RWPE1 (cell line): Measurements from ENCODE around the gene OSBPL7.
A peak's percentile ranks its signal among the peaks of the same experiment; 100 is the strongest.

Experiments
- CTCF ChIA-PET: fragments of 350-600 bp; sonication (Branson Sonifier 250); formaldehyde crosslinking; extraction: SDS; loops from one replicate; lab custom pipeline; 2021; lab: Yijun Ruan, JAX
- POLR2A ChIA-PET: fragments of 400-600 bp; formaldehyde crosslinking; extraction: SDS; loops from one replicate; lab custom pipeline; 2020; ENCODE audit warnings: antibody characterized with exemption; ENCODE audit not compliant: low non-redundant PET; lab: Yijun Ruan, JAX
- DNase-seq: peaks from one replicate; pipeline ENCODE4 v3.0.0; 2012; ENCODE audit warnings: low spot score
- H3K27ac ChIP-seq: fragments of 450-650 bp; 2 replicates; pipeline ENCODE4 v1.5.1; 2017
- CTCF ChIP-seq: fragments of 450-650 bp; conservative IDR thresholded peaks from 2 replicates; pipeline ENCODE4 v1.5.1; 2017; ENCODE audit warnings: low read depth, mild to moderate bottlenecking

The OSBPL7 gene

GRCh38 chr17:47815106-47815918 is 6.3 kb downstream of the OSBPL7 start:
- no peak for TF ChIP-seq CTCF
- CTCF ChIA-PET = interaction anchor here (0.6 kb wide), 1 partner anchor 39 kb away, joined by 3 read pairs; no protein-coding TSS in a partner anchor
- DNase-seq = no peak
- POLR2A ChIA-PET = no interaction called here
- no peak overlapping the region; the same call in 1 of the 2 replicates for H3K27ac ChIP-seq

GRCh38 chr17:47813512-47814031 is 8.0 kb downstream of the OSBPL7 start:
- ChIA-PET CTCF (no interaction called here), POLR2A (no interaction called here)
- TF ChIP-seq CTCF = no peak
- no peak for DNase-seq
- H3K27ac ChIP-seq = no peak overlapping the region

GRCh38 chr17:47813077-47813476 is 8.5 kb downstream of the OSBPL7 start:
- DNase-seq = no peak
- POLR2A ChIA-PET = no interaction called here
- CTCF ChIA-PET = interaction anchor here (0.6 kb wide), 1 partner anchor 122 kb away, joined by 3 read pairs; no protein-coding TSS in a partner anchor
- no peak for TF ChIP-seq CTCF
- no peak overlapping the region for H3K27ac ChIP-seq

- TF ChIP-seq CTCF = no peak
- CTCF ChIA-PET = interaction anchor here (0.6 to 0.7 kb wide), 2 partner anchors 70 to 122 kb away, joined by 3 read pairs; no protein-coding TSS in a partner anchor
- DNase-seq = no peak
- no peak overlapping the region; the same call in 1 of the 2 replicates for H3K27ac ChIP-seq
- POLR2A ChIA-PET = no interaction called here
These were observed 9.3 kb downstream of the OSBPL7 start for GRCh38 chr17:47812146-47812920.

- POLR2A ChIA-PET = no interaction called here
- CTCF ChIA-PET = no interaction called here
- no peak for DNase-seq
- no peak for TF ChIP-seq CTCF
- peak overlapping the region; percentile 83 for H3K27ac ChIP-seq
These were observed 9.9 kb downstream of the OSBPL7 start for GRCh38 chr17:47811709-47812108.
